AG09309 (cell line): ENCODE data around the gene NTMT1.

Experiments used
- DNase-seq: peaks from one replicate; pipeline ENCODE4 v3.0.0-alpha.2; 2010; ENCODE audit warnings: low read depth
- H3K4me3 ChIP-seq: 2 replicates; pipeline ENCODE4 v1.5.1; 2011; ENCODE audit warnings: mild to moderate bottlenecking, low read depth, low read length, moderate library complexity; ENCODE audit not compliant: control insufficient read depth
- TF ChIP-seq, protein P1 (sequence below): IDR thresholded peaks from 2 replicates; pipeline ENCODE4 v1.5.1; 2011; ENCODE audit warnings: mild to moderate bottlenecking, low read depth, low read length, inconsistent platforms; ENCODE audit not compliant: insufficient read depth, control insufficient read depth; ENCODE audit errors: missing control alignments

Gene NTMT1

DNA sequence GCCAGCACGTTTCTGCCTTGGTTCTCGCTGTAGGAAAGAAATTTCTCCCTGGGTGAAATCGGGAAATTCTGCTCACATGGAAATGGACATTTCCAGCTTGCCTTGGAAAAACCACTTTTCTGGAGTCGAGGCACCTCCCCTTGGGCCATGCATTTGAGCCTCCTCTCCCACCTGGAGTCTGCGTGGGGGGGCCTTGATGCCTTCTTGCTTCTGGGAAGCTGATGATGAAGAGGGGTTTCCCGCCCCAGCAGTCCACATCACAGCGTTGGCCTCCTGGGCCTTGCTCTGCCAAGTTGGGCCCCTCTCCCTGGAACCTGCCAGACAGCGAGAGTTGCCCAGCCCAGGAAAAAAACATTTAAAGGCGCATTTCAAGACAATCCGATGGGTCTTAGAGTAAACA lies 17.7 kb downstream of the NTMT1 start:
- TF ChIP-seq, protein P1, sequence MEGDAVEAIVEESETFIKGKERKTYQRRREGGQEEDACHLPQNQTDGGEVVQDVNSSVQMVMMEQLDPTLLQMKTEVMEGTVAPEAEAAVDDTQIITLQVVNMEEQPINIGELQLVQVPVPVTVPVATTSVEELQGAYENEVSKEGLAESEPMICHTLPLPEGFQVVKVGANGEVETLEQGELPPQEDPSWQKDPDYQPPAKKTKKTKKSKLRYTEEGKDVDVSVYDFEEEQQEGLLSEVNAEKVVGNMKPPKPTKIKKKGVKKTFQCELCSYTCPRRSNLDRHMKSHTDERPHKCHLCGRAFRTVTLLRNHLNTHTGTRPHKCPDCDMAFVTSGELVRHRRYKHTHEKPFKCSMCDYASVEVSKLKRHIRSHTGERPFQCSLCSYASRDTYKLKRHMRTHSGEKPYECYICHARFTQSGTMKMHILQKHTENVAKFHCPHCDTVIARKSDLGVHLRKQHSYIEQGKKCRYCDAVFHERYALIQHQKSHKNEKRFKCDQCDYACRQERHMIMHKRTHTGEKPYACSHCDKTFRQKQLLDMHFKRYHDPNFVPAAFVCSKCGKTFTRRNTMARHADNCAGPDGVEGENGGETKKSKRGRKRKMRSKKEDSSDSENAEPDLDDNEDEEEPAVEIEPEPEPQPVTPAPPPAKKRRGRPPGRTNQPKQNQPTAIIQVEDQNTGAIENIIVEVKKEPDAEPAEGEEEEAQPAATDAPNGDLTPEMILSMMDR, result no peak
- no peak overlapping the region for H3K4me3 ChIP-seq
- no peak for DNase-seq

DNA sequence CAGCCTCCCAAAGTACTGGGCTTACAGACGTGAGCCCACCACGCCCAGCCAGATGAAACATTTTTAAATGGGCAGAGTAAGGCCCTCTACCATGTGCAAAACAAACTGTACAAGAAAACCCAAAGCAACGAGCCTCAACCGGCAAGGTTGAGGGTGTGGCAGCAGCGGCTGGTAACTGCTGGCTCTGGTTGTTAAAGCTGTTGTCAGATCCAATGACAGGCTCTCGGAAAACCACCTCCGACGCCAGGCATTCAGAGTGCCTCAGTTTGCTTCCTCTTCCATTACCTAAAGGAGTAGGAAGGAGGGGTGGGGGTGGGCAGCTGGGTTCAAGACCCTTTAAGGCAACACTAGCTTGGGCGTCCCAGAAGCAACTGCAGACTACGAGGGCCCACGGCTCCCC lies 18.4 kb downstream of the NTMT1 start:
- DNase-seq, result no peak
- TF ChIP-seq, protein P1, result no peak
- H3K4me3 ChIP-seq, result no peak overlapping the region

DNA sequence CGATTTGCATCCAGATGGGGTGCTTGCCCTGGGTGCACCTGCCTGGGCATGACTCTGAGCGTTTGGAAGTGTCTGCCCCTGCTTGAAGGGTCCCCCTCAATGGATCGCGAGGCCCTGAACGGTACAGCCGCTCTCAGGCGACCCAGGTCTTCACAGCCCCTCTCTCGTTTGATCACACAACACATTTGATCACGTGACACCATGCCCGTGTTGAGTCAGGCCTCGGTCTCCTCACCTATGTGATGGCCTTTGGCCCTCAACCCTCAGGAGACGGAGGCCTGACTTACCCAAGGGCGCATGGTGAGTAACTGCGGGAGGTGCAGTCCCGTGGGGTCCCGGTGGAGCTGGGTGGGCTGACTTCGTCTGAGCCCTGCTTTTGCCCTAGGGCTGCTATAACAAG lies 18.9 kb downstream of the NTMT1 start:
- DNase-seq, result no peak
- TF ChIP-seq, protein P1, result no peak
- H3K4me3 ChIP-seq, result no peak overlapping the region

DNA sequence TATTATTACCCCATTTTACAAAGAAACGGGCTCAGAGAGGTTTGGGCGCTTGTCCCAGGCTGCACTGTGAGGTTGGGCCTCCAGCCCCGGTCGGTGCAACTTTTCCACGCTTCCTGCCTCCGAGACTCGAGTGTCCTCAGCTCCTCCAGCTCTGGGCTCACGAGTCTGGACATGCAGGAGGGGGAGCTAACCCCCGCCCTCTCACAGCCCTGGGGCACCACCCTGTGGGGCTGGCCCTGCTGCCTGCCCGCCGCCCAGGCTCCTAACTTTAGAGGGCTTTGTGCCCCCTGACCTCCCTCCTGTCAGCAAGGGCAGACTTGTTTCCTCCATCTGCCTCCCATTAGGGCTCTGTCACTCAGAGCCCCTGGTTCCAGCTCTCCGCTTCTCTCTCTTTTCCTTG lies 20.3 kb downstream of the NTMT1 start:
- no peak for DNase-seq
- H3K4me3 ChIP-seq, result no peak overlapping the region
- TF ChIP-seq, protein P1, result no peak

DNA sequence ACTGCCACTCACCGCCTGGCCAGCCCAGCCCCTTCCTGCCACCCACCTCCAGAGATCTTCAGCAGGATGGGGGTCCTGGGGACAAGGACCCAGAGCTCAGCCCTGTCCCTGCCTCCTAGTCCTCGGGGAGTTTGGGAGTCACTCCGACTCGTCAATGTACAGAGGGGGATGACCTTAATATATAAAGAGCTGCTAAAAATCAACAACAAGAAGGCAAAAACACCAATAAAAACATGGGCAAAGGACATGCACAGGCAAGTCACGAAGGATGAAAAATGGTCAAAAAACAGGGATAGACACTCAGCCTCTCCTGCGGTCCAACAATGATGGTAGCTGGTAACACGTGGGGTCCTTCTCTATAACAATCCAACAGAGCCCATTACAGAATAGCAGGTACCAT lies 20.7 kb downstream of the NTMT1 start:
- DNase-seq, result no peak
- no peak overlapping the region for H3K4me3 ChIP-seq
- TF ChIP-seq, protein P1, result no peak

DNA sequence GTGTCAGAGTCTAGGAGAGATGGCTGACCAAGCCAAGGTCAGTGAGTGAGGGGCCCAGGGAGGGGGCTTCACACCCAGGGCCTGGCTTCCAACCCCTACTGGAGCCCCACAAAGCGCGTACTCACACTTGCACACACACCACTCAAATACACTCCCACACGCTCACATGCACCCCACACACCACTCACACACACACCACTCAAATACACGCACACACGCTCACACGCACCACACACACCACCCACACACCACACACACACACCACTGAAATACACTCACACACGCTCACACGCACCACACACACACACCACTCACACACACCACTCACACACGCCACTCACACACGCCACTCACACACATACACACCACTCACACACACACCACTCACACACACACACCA lies 21.7 kb downstream of the NTMT1 start:
- no peak for DNase-seq

More for the DNA sequence above, 21.7 kb downstream of the NTMT1 start:
- TF ChIP-seq, protein P1, result no peak
- H3K4me3 ChIP-seq, result no peak overlapping the region
